ENCODE data around the gene FOXG1. TPM values are rescaled to one million over a fixed set of nuclear protein-coding genes. Genes with fewer than 3 reads are reported as not detected.

The FOXG1 gene
- total RNA-seq, 1 experiment from 2014 or later, result not detected

DNA sequence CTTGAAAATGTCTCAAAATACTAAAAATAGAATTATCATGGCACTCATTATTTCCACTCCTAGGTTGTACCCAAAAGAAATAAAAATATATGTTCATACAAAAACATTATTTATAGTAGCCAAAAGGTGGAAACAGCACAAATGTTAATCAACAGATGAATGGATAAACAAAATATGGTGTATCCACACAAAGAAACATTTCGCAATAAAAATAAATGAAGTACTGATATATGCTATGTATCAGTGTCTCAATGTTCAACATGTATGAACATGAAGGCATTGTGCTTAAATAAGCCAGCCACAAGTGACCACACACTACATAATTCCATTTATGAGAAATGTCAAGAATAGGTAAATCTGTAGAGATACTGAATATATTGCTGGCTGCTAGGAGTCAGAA is 40.9 kb downstream of the FOXG1 start:
- no peaks in the 10 kb centered on the region for H3K9me2 ChIP-seq (ENCODE audit: insufficient read depth)
- no peaks in the 10 kb centered on the region for H3K27me3 ChIP-seq (ENCODE audit: insufficient read depth, low read length)
- ATAC-seq (no peak), DNase-seq (ENCODE audit: low read depth, low spot score) (no peak)
- CTCF ChIA-PET, result no interaction called here
- no peak overlapping the region for H3K4me2 ChIP-seq (ENCODE audit: low read length)
- no peak overlapping the region for H3K27ac ChIP-seq (ENCODE audit: low read depth, low read length)
- POLR2A ChIA-PET, result no interaction called here
- H3K79me2 ChIP-seq (ENCODE audit: insufficient read depth, low read length), result no peaks in the 10 kb centered on the region
- no peaks in the 10 kb centered on the region for H3K4me1 ChIP-seq (ENCODE audit: control insufficient read depth in 1 of 2, insufficient read depth in 2 of 2, low read length in 2 of 2)
- no peak overlapping the region for H2AFZ ChIP-seq (ENCODE audit: low read depth, low read length, poor library complexity, severe bottlenecking)
- BruUV-seq (replicated peaks), result no TSS peak
- RAD21 ChIA-PET (ENCODE audit: low non-redundant PET in 1 of 2, low total read pairs in 2 of 2, uncharacterized antibody in 2 of 2, unreplicated experiment in 2 of 2), result no interaction called here
- no peak overlapping the region for H3K9ac ChIP-seq (ENCODE audit: low read length)
- no peak overlapping the region for H3K4me3 ChIP-seq (replicated peaks in 1 of 2; ENCODE audit: low read depth in 1 of 2, low read length in 2 of 2)
- TF ChIP-seq RAD21 (IDR thresholded peaks at IDR 0.05; ENCODE audit: low read depth), result no peak
- no peak for TF ChIP-seq EZH2 (IDR thresholded peaks at IDR 0.05)
- TF ChIP-seq ZBTB33 (IDR thresholded peaks at IDR 0.05; ENCODE audit: extremely low read depth, insufficient replicate concordance, low read length), result no peak
- TF ChIP-seq, protein P1, sequence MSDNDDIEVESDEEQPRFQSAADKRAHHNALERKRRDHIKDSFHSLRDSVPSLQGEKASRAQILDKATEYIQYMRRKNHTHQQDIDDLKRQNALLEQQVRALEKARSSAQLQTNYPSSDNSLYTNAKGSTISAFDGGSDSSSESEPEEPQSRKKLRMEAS (IDR thresholded peaks at IDR 0.05), result no peak
- no peak for TF ChIP-seq EGR1 (IDR thresholded peaks at IDR 0.05; ENCODE audit: low read depth)
- TF ChIP-seq CEBPB (IDR thresholded peaks at IDR 0.05; ENCODE audit: low read depth), result no peak
- H4K20me1 ChIP-seq (ENCODE audit: insufficient read depth), result no peaks in the 10 kb centered on the region
- H3K9me3 ChIP-seq (ENCODE audit: control insufficient read depth in 1 of 2, insufficient read depth in 1 of 2, low read depth in 1 of 2, low read length in 2 of 2), result peaks cover 16 to 18% of the 10 kb centered on the region in 2 experiments; a peak in 2 of 4 replicates
- intact Hi-C loops (cut with micrococcal nuclease), result no loop called here
- H3K36me3 ChIP-seq (ENCODE audit: control insufficient read depth in 1 of 2, insufficient read depth in 2 of 2, low read length in 2 of 2), result no peaks in the 10 kb centered on the region

- no peak overlapping the region for H3K27ac ChIP-seq (ENCODE audit: low read depth, low read length)
- ChIA-PET POLR2A (no interaction called here), CTCF (no interaction called here), RAD21 (ENCODE audit: low non-redundant PET in 1 of 2, low total read pairs in 2 of 2, uncharacterized antibody in 2 of 2, unreplicated experiment in 2 of 2) (no interaction called here)
- H3K9me3 ChIP-seq (ENCODE audit: control insufficient read depth in 1 of 2, insufficient read depth in 1 of 2, low read depth in 1 of 2, low read length in 2 of 2), result peaks cover 3 to 22% of the 10 kb centered on the region in 2 experiments; a peak in 3 of 4 replicates
- DNase-seq (ENCODE audit: low read depth, low spot score) (no peak), ATAC-seq (no peak)
- H3K4me3 ChIP-seq (replicated peaks in 1 of 2; ENCODE audit: low read depth in 1 of 2, low read length in 2 of 2), result no peak overlapping the region
- H3K79me2 ChIP-seq (ENCODE audit: insufficient read depth, low read length), result no peaks in the 10 kb centered on the region
- no peaks in the 10 kb centered on the region for H3K36me3 ChIP-seq (ENCODE audit: control insufficient read depth in 1 of 2, insufficient read depth in 2 of 2, low read length in 2 of 2)
- H3K27me3 ChIP-seq (ENCODE audit: insufficient read depth, low read length), result no peaks in the 10 kb centered on the region
- TF ChIP-seq ZNF274 (IDR thresholded peaks at IDR 0.05; ENCODE audit: low read depth, low read length), result no peak
- TF ChIP-seq, protein P1 (IDR thresholded peaks at IDR 0.05), result no peak
- no peak for TF ChIP-seq POLR2A (IDR thresholded peaks at IDR 0.05; ENCODE audit: borderline replicate concordance, extremely low read depth, insufficient read depth, insufficient read length)
- TF ChIP-seq YY1 (IDR thresholded peaks at IDR 0.05; ENCODE audit: extremely low read depth, insufficient replicate concordance, low read depth, low read length), result no peak
- TF ChIP-seq EGR1 (IDR thresholded peaks at IDR 0.05; ENCODE audit: low read depth), result no peak
- TF ChIP-seq EZH2 (IDR thresholded peaks at IDR 0.05), result no peak
- no peak for TF ChIP-seq ELF1 (IDR thresholded peaks at IDR 0.05; ENCODE audit: borderline replicate concordance, low read depth)
- TF ChIP-seq POLR2AphosphoS5 (IDR thresholded peaks at IDR 0.05; ENCODE audit: low read depth, low read length), result no peak
- TF ChIP-seq, protein P2, sequence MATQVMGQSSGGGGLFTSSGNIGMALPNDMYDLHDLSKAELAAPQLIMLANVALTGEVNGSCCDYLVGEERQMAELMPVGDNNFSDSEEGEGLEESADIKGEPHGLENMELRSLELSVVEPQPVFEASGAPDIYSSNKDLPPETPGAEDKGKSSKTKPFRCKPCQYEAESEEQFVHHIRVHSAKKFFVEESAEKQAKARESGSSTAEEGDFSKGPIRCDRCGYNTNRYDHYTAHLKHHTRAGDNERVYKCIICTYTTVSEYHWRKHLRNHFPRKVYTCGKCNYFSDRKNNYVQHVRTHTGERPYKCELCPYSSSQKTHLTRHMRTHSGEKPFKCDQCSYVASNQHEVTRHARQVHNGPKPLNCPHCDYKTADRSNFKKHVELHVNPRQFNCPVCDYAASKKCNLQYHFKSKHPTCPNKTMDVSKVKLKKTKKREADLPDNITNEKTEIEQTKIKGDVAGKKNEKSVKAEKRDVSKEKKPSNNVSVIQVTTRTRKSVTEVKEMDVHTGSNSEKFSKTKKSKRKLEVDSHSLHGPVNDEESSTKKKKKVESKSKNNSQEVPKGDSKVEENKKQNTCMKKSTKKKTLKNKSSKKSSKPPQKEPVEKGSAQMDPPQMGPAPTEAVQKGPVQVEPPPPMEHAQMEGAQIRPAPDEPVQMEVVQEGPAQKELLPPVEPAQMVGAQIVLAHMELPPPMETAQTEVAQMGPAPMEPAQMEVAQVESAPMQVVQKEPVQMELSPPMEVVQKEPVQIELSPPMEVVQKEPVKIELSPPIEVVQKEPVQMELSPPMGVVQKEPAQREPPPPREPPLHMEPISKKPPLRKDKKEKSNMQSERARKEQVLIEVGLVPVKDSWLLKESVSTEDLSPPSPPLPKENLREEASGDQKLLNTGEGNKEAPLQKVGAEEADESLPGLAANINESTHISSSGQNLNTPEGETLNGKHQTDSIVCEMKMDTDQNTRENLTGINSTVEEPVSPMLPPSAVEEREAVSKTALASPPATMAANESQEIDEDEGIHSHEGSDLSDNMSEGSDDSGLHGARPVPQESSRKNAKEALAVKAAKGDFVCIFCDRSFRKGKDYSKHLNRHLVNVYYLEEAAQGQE (IDR thresholded peaks at IDR 0.05; ENCODE audit: low read depth), result no peak
- TF ChIP-seq FOSL1 (IDR thresholded peaks at IDR 0.05; ENCODE audit: low read depth), result no peak
- no peak for TF ChIP-seq TCF7L2 (IDR thresholded peaks at IDR 0.05; ENCODE audit: borderline replicate concordance, extremely low read depth, insufficient read depth, insufficient read length)
- TF ChIP-seq CBX3 (IDR thresholded peaks at IDR 0.05; ENCODE audit: low read depth), result no peak
- H2AFZ ChIP-seq (ENCODE audit: low read depth, low read length, poor library complexity, severe bottlenecking), result no peak overlapping the region
- intact Hi-C loops (cut with micrococcal nuclease), result no loop called here
- H3K4me2 ChIP-seq (ENCODE audit: low read length), result no peak overlapping the region
- BruUV-seq (replicated peaks), result no TSS peak
- H4K20me1 ChIP-seq (ENCODE audit: insufficient read depth), result no peaks in the 10 kb centered on the region
- no peaks in the 10 kb centered on the region for H3K9me2 ChIP-seq (ENCODE audit: insufficient read depth)
- no peaks in the 10 kb centered on the region for H3K4me1 ChIP-seq (ENCODE audit: control insufficient read depth in 1 of 2, insufficient read depth in 2 of 2, low read length in 2 of 2)
- H3K9ac ChIP-seq (ENCODE audit: low read length), result no peak overlapping the region
Measured at GRCh38 chr14:28813810-28814209, 47.2 kb downstream of the FOXG1 start.

All from HCT116 (cell line).